ENCODE data around the gene KIF23. TPM values are rescaled to one million over a fixed set of nuclear protein-coding genes. Genes with fewer than 3 reads are reported as not detected.

The KIF23 gene
- 71.5 and 87.9 TPM in 2 replicates for total RNA-seq

DNA sequence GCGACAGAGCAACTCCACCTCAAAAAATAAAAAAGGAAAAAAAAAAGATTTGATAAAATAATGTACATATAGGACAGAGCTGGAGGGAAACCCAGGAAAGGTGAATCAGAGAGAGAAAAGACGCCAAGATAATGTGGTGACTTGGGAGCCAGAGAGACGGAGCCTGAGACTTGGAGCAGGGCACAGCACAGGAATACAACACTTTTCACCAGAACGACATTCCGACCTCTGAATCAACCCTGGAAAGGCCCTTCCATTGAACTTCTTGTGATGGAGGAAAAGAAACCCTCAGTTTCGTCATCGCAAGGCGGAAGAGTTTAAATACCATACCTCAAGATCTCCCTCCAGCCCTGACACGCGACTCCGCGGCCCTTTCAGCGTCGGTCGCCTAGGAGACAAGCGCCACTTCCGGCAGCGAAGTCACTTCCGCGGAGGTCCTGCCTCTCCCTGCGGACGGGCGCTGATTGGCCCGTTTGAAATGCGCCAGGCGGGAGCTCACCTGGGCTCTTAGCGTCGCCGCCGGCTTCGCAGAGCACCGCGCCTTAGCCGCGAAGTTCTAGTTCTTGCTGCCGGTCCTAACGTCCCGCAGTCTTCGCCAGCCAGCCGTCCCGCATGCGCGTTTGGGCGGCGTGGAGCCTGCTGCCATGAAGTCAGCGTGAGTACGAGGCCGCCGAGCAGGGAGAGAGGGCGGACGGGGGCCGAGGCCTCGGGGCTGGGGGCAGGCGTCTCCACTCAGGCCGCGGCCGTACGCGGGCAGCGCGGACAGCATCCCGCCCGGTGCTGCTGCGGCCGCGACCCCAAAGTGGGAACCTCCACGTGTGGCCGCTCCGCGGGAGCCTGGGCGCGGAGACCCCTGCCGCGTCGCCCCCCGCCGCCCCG is at the start of gene KIF23:
KIF23 (plus strand) TSS at position 528 of the 879 bp plus-strand sequence; CDS start at position 645, 117 bp downstream.
- peak; percentile 59 for DNase-seq (ENCODE audit: low read depth)
- peak within 1 kb of the TSS; percentile 84 for H3K4me3 ChIP-seq (ENCODE audit: low read depth, low read length)
- TF ChIP-seq, protein P1, sequence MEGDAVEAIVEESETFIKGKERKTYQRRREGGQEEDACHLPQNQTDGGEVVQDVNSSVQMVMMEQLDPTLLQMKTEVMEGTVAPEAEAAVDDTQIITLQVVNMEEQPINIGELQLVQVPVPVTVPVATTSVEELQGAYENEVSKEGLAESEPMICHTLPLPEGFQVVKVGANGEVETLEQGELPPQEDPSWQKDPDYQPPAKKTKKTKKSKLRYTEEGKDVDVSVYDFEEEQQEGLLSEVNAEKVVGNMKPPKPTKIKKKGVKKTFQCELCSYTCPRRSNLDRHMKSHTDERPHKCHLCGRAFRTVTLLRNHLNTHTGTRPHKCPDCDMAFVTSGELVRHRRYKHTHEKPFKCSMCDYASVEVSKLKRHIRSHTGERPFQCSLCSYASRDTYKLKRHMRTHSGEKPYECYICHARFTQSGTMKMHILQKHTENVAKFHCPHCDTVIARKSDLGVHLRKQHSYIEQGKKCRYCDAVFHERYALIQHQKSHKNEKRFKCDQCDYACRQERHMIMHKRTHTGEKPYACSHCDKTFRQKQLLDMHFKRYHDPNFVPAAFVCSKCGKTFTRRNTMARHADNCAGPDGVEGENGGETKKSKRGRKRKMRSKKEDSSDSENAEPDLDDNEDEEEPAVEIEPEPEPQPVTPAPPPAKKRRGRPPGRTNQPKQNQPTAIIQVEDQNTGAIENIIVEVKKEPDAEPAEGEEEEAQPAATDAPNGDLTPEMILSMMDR (conservative IDR thresholded peaks at IDR 0.05; ENCODE audit: low read depth, low read length): no peak

DNA sequence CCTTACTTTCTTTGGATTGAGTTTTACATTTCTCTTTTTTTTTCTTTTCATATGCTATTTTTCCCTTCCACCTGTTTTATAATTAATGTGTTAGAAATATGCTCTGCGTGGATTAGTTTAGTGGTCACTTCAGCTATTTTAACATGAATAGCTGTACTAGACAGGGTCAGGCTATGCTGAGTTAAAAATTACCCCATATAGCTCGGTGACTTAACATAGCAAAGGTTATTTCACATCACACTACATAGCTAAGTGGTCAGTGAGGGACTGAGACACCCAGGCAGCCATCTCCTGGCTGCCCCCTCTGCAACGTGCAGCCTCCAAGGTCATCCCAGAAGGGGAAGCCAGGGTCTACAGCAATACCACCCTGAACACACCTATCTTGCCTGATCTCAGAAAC is 46.9 kb upstream of the KIF23 start:
- DNase-seq (ENCODE audit: low read depth): no peak
- H3K4me3 ChIP-seq (ENCODE audit: low read depth, low read length): no peak overlapping the region
- TF ChIP-seq, protein P1 (conservative IDR thresholded peaks at IDR 0.05; ENCODE audit: low read depth, low read length): no peak

DNA sequence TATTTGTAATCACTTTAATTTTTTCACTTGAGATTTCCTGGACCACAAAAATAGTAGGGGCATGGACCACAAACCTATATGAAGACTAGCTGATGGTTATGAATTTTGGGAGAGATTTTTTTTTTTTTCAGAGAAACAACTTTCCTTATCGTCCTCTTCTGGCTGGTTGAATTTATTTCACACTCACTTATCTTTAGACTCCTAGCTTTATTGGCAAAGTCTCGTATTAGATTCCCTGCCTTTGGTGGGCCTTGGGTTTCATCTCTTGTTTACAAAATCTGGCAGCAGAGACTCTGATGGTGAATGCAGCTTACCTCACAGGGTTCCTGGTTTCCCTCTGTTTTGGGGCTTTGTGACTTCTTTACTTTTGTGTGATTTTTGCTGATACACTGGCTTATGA is 44.5 kb upstream of the KIF23 start:
- TF ChIP-seq, protein P1 (conservative IDR thresholded peaks at IDR 0.05; ENCODE audit: low read depth, low read length): no peak
- H3K4me3 ChIP-seq (ENCODE audit: low read depth, low read length): no peak overlapping the region
- DNase-seq (ENCODE audit: low read depth): no peak

DNA sequence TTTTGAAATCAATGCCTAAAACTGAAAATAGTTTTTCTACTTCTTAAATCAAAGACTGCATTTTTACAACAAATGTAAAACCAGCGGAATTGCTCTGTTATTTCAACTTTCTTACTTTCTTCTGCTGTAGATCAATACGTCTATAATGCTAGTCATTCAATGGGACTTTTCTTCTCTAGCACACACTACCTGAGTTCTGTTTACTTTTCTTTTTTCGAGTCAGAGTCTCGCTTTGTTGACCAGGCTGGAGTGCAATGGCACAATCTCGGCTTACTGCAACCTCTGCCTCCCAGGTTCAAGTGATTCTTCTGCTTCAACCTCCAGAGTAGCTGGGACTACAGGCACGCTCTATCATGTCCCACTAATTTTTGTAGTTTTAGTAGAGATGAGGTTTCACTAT is 40.7 kb upstream of the KIF23 start:
- TF ChIP-seq, protein P1 (conservative IDR thresholded peaks at IDR 0.05; ENCODE audit: low read depth, low read length): no peak
- DNase-seq (ENCODE audit: low read depth): no peak
- H3K4me3 ChIP-seq (ENCODE audit: low read depth, low read length): no peak overlapping the region

DNA sequence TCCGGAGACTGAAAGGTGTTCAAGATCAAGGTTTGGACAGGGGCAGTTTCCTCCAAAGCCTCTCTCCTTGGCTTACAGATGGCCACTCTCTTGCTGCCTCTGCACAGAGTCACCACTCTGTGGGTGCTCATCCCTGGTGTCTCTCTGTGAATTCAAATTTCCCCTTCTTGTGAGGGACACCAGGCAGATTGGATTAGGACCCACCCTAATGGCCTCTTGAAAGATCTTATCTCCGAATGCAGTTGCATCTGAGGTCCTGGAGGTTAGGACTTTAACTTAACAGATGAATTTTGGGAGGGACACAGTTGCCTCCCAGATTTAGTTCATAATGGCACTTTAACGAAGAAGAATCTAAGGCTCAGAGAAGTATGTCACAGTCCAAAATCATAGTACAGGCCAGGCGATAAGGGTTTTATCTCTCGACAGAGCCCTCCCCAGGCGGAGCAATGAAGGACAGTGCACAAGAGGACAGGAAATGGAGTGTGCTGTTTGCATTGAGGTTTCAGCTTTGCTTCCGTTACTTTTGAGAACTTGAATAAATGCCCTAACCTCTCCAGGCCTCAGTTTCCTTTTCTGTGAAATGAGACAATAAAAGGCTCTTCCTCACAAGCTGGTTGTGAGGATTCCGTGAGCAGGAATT is 38.9 kb upstream of the KIF23 start:
- TF ChIP-seq, protein P1 (conservative IDR thresholded peaks at IDR 0.05; ENCODE audit: low read depth, low read length): no peak
- no peak for DNase-seq (ENCODE audit: low read depth)
- no peak overlapping the region for H3K4me3 ChIP-seq (ENCODE audit: low read depth, low read length)

DNA sequence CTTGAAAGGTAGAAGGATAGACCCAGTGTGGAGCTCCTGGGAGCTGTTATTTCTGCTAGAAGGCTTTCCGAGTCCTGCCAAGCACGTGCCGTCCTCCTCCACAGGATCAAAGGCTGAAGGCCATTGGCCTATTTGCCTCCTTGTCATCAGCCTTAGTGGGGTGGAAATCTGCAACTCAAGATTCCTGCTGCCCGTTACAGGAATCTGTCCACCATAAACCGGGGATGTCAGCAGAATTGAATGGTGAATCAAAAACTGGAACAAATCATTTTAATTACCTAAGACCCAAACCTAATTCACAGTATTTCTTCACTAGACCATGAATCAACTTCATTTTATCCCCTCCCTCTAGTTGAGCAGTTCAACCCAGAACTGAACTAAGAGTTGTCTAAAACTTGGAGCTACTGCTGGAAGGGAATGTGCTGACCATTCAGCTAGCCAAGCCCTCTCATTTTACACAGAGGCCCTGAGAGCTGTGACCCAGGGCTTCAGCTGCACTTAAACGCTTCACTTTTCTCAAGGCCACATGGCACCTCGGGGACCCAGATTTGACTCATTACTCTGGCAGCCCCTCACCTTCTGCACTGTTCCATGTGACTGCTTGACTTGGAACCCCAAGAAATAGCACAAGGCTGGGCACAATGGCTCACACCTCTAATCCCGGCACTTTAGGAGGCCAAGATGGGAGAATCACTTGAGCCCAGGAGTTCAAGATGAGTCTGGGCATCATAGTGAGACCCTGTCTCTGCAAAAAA is 36.8 kb upstream of the KIF23 start:
- TF ChIP-seq, protein P1 (conservative IDR thresholded peaks at IDR 0.05; ENCODE audit: low read depth, low read length): no peak
- H3K4me3 ChIP-seq (ENCODE audit: low read depth, low read length): no peak overlapping the region
- no peak for DNase-seq (ENCODE audit: low read depth)

All from epithelial cell of proximal tubule (primary cell).